ENCODE measurements around the gene PAPPA2.

DNA sequence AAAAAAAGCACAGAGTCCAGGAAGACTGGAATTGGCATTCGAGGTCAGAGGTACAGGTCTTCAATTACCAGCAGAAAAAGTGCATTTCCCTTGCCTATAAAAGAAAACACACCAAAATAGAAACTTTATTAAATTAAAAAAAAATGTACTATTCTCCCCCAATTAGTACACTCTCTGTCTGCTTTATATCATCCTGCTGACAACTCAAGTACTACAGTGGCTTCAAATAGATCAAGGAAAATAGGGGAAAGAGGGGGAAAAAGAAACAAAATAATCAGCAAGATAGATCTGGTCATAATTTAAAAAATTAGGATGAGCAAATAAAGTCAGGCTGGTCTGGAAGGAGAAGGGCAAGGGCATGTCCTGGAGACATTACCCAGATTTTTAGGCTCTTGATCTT is 315.1 kb downstream of the PAPPA2 start:
- no peak for TF ChIP-seq TCF12 (IDR thresholded peaks at IDR 0.05; ENCODE audit: low read depth, low read length)
- TF ChIP-seq, protein P1, sequence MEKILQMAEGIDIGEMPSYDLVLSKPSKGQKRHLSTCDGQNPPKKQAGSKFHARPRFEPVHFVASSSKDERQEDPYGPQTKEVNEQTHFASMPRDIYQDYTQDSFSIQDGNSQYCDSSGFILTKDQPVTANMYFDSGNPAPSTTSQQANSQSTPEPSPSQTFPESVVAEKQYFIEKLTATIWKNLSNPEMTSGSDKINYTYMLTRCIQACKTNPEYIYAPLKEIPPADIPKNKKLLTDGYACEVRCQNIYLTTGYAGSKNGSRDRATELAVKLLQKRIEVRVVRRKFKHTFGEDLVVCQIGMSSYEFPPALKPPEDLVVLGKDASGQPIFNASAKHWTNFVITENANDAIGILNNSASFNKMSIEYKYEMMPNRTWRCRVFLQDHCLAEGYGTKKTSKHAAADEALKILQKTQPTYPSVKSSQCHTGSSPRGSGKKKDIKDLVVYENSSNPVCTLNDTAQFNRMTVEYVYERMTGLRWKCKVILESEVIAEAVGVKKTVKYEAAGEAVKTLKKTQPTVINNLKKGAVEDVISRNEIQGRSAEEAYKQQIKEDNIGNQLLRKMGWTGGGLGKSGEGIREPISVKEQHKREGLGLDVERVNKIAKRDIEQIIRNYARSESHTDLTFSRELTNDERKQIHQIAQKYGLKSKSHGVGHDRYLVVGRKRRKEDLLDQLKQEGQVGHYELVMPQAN (conservative IDR thresholded peaks at IDR 0.05) = no peak
- TF ChIP-seq, protein P2, sequence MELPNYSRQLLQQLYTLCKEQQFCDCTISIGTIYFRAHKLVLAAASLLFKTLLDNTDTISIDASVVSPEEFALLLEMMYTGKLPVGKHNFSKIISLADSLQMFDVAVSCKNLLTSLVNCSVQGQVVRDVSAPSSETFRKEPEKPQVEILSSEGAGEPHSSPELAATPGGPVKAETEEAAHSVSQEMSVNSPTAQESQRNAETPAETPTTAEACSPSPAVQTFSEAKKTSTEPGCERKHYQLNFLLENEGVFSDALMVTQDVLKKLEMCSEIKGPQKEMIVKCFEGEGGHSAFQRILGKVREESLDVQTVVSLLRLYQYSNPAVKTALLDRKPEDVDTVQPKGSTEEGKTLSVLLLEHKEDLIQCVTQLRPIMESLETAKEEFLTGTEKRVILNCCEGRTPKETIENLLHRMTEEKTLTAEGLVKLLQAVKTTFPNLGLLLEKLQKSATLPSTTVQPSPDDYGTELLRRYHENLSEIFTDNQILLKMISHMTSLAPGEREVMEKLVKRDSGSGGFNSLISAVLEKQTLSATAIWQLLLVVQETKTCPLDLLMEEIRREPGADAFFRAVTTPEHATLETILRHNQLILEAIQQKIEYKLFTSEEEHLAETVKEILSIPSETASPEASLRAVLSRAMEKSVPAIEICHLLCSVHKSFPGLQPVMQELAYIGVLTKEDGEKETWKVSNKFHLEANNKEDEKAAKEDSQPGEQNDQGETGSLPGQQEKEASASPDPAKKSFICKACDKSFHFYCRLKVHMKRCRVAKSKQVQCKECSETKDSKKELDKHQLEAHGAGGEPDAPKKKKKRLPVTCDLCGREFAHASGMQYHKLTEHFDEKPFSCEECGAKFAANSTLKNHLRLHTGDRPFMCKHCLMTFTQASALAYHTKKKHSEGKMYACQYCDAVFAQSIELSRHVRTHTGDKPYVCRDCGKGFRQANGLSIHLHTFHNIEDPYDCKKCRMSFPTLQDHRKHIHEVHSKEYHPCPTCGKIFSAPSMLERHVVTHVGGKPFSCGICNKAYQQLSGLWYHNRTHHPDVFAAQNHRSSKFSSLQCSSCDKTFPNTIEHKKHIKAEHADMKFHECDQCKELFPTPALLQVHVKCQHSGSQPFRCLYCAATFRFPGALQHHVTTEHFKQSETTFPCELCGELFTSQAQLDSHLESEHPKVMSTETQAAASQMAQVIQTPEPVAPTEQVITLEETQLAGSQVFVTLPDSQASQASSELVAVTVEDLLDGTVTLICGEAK (IDR thresholded peaks at IDR 0.05; ENCODE audit: borderline replicate concordance) = no peak
- TF ChIP-seq NR2F1 (conservative IDR thresholded peaks at IDR 0.05) = no peak
- no peak for TF ChIP-seq TAF1 (IDR thresholded peaks at IDR 0.05; ENCODE audit: borderline replicate concordance, low read depth, low read length)
- no peak for TF ChIP-seq TCF7 (IDR thresholded peaks at IDR 0.05; ENCODE audit: borderline replicate concordance)
- TF ChIP-seq CBX5 (IDR thresholded peaks at IDR 0.05; ENCODE audit: low read depth) = no peak
- no peak for TF ChIP-seq EGR1 (IDR thresholded peaks at IDR 0.05; ENCODE audit: borderline replicate concordance in 1 of 2, low read depth in 2 of 2, low read length in 2 of 2)
- TF ChIP-seq SMARCA5 (IDR thresholded peaks at IDR 0.05) = no peak
- TF ChIP-seq, protein P3, sequence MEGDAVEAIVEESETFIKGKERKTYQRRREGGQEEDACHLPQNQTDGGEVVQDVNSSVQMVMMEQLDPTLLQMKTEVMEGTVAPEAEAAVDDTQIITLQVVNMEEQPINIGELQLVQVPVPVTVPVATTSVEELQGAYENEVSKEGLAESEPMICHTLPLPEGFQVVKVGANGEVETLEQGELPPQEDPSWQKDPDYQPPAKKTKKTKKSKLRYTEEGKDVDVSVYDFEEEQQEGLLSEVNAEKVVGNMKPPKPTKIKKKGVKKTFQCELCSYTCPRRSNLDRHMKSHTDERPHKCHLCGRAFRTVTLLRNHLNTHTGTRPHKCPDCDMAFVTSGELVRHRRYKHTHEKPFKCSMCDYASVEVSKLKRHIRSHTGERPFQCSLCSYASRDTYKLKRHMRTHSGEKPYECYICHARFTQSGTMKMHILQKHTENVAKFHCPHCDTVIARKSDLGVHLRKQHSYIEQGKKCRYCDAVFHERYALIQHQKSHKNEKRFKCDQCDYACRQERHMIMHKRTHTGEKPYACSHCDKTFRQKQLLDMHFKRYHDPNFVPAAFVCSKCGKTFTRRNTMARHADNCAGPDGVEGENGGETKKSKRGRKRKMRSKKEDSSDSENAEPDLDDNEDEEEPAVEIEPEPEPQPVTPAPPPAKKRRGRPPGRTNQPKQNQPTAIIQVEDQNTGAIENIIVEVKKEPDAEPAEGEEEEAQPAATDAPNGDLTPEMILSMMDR (IDR thresholded peaks at IDR 0.05 in 2 of 3, conservative IDR thresholded peaks at IDR 0.05 in 1 of 3; ENCODE audit: control insufficient read depth in 2 of 3, extremely low read depth in 1 of 3, insufficient read depth in 1 of 3, low read depth in 3 of 3, low read length in 3 of 3) = no peak
- TF ChIP-seq CBX3 (IDR thresholded peaks at IDR 0.05; ENCODE audit: borderline replicate concordance, low read depth) = no peak
- no peak for TF ChIP-seq ZNF384 (IDR thresholded peaks at IDR 0.05; ENCODE audit: borderline replicate concordance, low read depth, low read length)
- no peak for TF ChIP-seq CREM (IDR thresholded peaks at IDR 0.05; ENCODE audit: low read depth)
